PFSK-1 (cell line): ENCODE measurements around the gene IGSF9B.

Experiments
- POLR2AphosphoS5 ChIP-seq: IDR thresholded peaks from 2 replicates; pipeline ENCODE4 v1.6.1; 2012; ENCODE audit warnings: low read depth, mild to moderate bottlenecking, control low read depth, low read length, moderate library complexity
- REST ChIP-seq, 2 experiments: IDR thresholded peaks; 2 replicates each; pipeline versions ENCODE4 v1.6.1 to v1.8.0; 2011 to 2012; ENCODE audit warnings: low read depth in 2 of 2, low read length in 2 of 2, control low read depth in 1 of 2, inconsistent platforms in 1 of 2, mild to moderate bottlenecking in 1 of 2, moderate library complexity in 1 of 2; ENCODE audit not compliant: insufficient read depth in 1 of 2
- SIN3A ChIP-seq: IDR thresholded peaks from 2 replicates; pipeline ENCODE4 v1.6.1; 2012; ENCODE audit warnings: mild to moderate bottlenecking, low read length, moderate library complexity, borderline replicate concordance; ENCODE audit not compliant: insufficient read depth
- TAF1 ChIP-seq: IDR thresholded peaks from 2 replicates; pipeline ENCODE4 v1.6.1; 2012; ENCODE audit warnings: low read length, control low read depth, borderline replicate concordance; ENCODE audit not compliant: insufficient read depth

DNA sequence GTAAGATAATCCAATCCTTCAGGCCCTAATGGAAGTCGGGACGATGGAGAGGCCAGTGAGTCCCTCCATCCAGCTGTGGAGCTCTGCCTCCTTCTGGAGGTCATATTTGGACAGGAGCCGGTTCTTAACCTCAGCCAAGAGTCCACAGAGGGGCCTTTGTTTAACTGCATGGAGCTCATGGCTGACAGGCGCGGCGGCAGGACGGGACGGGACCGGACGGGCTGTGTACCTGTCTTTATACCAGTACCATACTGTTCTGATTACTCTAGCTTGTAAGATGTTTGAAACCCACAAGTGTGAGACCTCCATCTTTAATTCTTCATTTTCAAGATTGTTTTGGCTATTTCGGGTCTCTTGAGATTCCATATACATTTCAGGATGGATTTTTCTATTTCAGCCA lies 91.3 kb downstream of the IGSF9B start:
- TF ChIP-seq REST (IDR thresholded peaks at IDR 0.05; ENCODE audit: insufficient read depth in 1 of 2, low read depth in 2 of 2, low read length in 2 of 2) (no peak), POLR2AphosphoS5 (no peak), TAF1 (no peak), SIN3A (no peak)
